ELR (cell line): ENCODE data around the gene TBC1D13.
"Not testable (repeated sequence)": the region's sequence is repeated elsewhere in the genome, so short reads cannot be mapped to it uniquely, and the experiment has no call there.

Experiments used
- DNase-seq: peaks from one replicate; pipeline ENCODE4 v3.0.0-alpha.2; 2015; ENCODE audit warnings: low read depth

Gene TBC1D13

GRCh38 chr9:128785427-128785826 lies 1.6 kb upstream of the TBC1D13 start:
- DNase-seq, result no peak

GRCh38 chr9:128787659-128788058 lies 606 bp downstream of the TBC1D13 start:
- DNase-seq, result peak; percentile 19

- DNase-seq, result no peak
These were observed 1.4 kb downstream of the TBC1D13 start for GRCh38 chr9:128788445-128788844.

DNA sequence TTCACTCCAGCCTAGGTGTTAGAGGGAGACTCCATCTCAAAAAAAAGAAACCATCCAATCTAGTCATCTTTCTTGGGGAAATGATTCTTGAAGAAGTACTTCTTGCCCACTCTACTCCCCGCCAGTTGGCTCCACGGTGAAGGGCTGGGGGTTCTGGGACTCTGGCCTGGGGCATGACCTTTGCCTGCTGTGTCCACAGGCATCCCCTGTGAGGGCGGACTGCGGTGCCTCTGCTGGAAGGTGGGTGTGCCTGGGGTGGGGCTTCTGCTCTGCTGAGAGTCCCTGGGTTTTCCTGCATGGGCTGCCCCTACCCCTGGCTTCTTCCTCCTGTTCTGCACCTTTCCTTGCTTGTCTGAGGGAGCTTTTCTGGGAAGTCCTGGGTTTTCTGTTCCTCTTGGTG lies 3.5 kb downstream of the TBC1D13 start:
- no peak for DNase-seq

- DNase-seq, result no peak
These were observed 5.1 kb downstream of the TBC1D13 start for GRCh38 chr9:128792134-128792533.

GRCh38 chr9:128792978-128793686 lies 6.1 kb downstream of the TBC1D13 start:
- no peak for DNase-seq

GRCh38 chr9:128794961-128795360 lies 7.9 kb downstream of the TBC1D13 start:
- DNase-seq, result not testable (repeated sequence)

- DNase-seq, result no peak
These were observed 11.8 kb downstream of the TBC1D13 start for GRCh38 chr9:128798896-128799295.

GRCh38 chr9:128800061-128800460 lies 13.0 kb downstream of the TBC1D13 start:
- no peak for DNase-seq

GRCh38 chr9:128802482-128802881 lies 15.4 kb downstream of the TBC1D13 start:
- no peak for DNase-seq

- no peak for DNase-seq
These were observed 18.6 kb downstream of the TBC1D13 start for GRCh38 chr9:128805661-128806060.

- no peak for DNase-seq
These were observed 20.8 kb downstream of the TBC1D13 start for GRCh38 chr9:128807827-128808226.

DNA sequence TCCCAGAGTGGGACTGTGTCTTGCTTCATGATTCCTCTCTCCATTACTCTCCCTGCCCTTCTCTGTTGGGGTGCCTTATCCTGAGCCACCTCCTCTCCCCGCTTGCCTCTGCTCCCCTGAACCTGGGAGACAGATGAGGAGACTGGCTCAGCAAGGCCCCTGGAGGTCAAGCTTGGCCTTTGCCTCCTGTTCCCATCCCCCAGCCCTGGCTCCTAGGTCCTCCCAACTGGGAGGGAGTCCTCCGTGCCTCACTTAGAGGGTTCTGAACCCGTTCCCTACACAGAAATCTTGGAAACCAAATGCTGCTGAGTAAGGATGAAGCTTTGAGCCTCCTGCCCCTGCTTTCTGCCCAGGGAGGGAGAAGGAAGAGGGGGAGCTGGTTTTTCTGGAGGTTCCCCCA lies 21.5 kb downstream of the TBC1D13 start:
- DNase-seq, result no peak

DNA sequence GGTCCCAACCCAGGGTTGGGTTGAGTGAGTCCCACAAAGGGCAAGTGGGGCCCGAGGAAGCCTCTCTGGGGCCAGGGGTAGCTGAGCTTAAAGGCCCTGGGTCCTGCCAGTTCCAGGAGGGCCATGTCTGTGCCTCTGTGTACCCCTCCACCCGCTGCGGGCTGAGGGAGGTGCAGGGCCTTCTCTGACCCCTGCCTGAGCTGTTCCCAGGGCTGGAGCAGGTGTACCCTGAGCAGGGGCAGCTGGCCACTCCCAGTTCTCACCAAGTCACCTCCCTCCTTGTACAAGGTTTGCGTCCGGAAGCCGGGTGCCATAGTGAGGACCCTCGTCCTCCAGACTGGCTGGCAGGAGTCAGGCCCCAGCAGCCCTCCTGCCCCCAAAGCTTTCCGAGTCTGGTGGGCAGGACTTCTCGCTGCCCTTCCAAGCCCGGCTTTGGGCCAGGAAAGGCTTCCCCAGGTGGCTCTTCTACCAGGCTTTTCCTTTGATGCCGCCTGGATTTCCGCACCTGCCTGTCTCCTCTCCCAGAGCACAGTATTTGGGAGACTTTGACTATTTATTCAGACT lies 22.1 kb downstream of the TBC1D13 start:
- no peak for DNase-seq

DNA sequence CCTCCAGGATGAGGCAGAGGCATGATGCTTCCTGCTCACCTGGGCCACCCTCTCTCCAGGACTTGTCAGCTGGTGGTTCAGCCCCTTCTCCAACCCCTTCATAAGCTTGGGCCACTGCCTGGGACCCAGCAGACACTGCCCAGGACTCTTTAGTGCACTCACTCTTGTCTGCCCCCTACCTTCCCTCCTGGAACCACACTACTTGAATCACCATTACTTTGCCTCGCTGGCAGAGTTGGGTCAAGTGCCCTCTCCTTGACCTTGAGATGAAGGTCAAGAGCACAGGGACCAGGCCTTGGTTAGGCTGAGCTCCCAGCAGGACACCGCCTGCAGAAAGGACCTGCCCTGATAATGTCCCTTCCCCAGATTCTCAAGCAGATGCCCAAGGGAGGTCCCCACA lies 22.8 kb downstream of the TBC1D13 start:
- DNase-seq, result no peak

DNA sequence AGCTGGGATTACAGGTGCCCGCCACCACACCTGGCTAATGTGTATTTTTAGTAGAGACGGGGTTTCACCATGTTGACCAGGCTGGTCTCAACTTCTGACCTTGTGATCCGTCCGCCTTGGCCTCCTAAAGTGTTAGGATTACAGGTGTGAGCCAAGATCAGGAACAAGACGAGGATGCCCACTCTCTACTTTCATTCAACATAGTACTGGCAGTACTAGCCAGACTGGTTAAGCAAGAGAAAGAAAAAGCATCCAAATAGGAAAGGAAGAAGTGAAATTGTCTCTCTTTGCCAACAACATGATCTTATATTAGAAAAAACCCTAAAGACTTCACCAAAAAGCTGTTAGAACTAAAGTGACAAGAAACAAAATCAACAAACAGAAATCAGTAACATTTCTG lies 23.8 kb downstream of the TBC1D13 start:
- no peak for DNase-seq

- DNase-seq, result peak; percentile 97
These were observed 31.2 kb downstream of the TBC1D13 start, which contains the start of gene ENDOG for GRCh38 chr9:128818099-128818838. Gene ENDOG (plus strand): TSS chr9:128818500. CDS start chr9:128818685, 185 bp downstream.

GRCh38 chr9:128818839-128819715 lies 32.0 kb downstream of the TBC1D13 start:
- peak; percentile 58 for DNase-seq

DNA sequence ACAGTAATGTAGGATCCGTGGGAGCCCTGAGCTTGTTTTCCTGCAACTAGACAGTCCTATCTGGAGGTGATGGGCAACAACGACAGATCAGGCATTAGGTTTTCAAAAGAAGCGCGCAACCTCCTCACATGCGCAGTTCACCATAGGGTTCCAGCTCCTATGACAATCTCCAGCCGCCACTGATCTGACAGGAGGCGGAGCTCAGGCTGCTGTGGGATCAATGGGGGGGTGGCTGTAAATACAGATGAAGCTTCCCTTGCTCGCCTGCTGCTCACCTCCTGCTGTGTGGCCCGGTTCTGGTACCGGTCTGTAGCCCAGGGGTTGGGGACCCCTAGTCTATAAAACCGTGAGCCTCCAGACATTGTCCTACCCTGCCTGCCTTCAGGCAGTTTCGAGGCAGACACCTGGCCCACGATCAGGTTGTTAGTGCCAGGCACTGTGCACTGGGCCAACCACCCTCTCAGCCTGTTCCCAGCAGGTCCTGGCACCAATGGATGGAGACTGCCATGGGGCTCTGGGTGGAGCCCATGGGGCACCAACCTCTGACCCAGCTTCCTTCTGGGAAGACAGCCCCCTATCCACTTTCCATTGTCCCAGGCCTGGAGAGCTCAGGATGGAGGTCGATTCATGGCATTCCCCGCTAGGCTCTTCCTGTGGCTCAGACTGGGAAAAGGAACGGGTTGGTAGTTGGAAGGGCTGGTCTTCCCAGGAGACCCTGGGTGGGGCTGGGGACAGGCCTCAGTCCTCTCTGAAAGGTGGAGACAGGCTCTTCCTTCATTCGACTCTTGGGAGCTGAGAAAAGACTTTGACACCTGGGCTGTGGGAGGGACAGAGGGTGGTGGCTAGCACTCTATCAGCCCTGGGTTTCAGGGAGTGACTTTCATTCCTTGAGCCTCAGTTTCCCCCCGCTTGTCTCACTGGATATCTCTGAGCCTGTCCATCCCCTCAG lies 32.9 kb downstream of the TBC1D13 start:
- DNase-seq, result peak; percentile 26

- DNase-seq, result no peak
These were observed 33.9 kb downstream of the TBC1D13 start for GRCh38 chr9:128820665-128821583.
